ENCODE measurements around the gene GALNT2.

GALNT2 gene

GRCh38 chr1:230044729-230045128, 22.3 kb upstream of the GALNT2 start:
- TF ChIP-seq, protein P1, sequence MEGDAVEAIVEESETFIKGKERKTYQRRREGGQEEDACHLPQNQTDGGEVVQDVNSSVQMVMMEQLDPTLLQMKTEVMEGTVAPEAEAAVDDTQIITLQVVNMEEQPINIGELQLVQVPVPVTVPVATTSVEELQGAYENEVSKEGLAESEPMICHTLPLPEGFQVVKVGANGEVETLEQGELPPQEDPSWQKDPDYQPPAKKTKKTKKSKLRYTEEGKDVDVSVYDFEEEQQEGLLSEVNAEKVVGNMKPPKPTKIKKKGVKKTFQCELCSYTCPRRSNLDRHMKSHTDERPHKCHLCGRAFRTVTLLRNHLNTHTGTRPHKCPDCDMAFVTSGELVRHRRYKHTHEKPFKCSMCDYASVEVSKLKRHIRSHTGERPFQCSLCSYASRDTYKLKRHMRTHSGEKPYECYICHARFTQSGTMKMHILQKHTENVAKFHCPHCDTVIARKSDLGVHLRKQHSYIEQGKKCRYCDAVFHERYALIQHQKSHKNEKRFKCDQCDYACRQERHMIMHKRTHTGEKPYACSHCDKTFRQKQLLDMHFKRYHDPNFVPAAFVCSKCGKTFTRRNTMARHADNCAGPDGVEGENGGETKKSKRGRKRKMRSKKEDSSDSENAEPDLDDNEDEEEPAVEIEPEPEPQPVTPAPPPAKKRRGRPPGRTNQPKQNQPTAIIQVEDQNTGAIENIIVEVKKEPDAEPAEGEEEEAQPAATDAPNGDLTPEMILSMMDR (conservative IDR thresholded peaks at IDR 0.05), result no peak
- no peak overlapping the region for H3K27ac ChIP-seq

- no peak overlapping the region for H3K27ac ChIP-seq
- TF ChIP-seq, protein P1 (conservative IDR thresholded peaks at IDR 0.05), result no peak
These were observed 19.7 kb upstream of the GALNT2 start for GRCh38 chr1:230047114-230047865.

GRCh38 chr1:230048322-230048721, 18.7 kb upstream of the GALNT2 start:
- H3K27ac ChIP-seq, result no peak overlapping the region
- TF ChIP-seq, protein P1 (conservative IDR thresholded peaks at IDR 0.05), result no peak

DNA sequence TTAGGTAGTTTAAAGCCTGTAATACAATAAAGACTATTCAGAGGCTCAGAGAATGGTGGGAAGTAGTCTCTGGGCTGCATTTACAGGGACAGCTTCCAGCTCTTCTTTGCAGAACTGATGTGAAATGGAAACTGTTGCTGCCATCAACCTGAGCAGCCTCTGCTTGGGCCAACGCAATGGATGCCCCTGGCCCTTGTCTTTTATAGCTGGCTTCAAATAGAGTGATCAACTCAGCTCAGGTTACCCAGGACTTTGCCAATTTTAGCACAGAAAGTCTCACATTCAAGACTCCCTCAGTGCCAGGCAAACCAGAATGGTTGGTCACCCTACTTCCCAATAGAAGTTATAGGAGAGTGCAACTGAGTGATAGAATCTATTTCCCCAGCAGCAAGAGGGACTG, 18.1 kb upstream of the GALNT2 start:
- no peak overlapping the region for H3K27ac ChIP-seq
- TF ChIP-seq, protein P1 (conservative IDR thresholded peaks at IDR 0.05), result no peak

GRCh38 chr1:230049731-230050130, 17.3 kb upstream of the GALNT2 start:
- no peak overlapping the region for H3K27ac ChIP-seq
- TF ChIP-seq, protein P1 (conservative IDR thresholded peaks at IDR 0.05), result no peak

DNA sequence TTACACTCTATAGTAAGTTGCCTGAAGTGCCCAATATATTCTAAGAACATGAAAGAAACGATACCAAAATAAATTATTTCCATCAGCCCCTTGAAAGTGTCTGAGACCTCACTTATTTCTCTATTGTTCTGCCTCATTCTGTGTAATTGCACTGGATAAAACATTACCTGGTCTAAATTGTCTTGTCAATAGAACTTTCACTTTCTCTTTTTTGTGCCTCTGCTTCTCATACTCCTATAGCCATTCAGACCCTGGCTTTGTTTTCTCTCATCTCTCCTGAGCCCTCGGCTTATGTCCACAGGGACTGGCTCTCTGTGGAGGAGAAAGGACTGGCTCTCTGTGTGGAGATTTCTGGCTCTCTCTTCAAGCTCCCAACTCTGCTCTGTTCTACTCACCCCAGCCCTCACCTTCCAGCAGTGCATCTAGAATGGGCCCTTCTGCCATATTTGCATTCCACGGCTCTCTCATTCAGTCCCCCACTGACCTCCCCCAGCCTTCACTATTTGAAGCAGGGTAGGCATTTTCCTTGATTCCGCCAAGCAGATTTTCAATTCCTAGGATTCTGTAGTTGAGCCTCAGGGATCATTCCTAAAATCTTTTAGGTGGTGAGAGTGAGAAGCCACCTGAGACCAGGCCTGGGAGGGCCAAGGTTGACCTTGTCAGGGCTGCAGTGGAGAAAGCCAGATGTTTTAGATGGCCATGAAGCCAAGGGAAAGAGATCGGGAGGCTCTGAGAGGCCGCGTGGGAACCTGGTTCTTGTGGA, 15.9 kb upstream of the GALNT2 start:
- no peak overlapping the region for H3K27ac ChIP-seq
- TF ChIP-seq, protein P1 (conservative IDR thresholded peaks at IDR 0.05), result no peak

DNA sequence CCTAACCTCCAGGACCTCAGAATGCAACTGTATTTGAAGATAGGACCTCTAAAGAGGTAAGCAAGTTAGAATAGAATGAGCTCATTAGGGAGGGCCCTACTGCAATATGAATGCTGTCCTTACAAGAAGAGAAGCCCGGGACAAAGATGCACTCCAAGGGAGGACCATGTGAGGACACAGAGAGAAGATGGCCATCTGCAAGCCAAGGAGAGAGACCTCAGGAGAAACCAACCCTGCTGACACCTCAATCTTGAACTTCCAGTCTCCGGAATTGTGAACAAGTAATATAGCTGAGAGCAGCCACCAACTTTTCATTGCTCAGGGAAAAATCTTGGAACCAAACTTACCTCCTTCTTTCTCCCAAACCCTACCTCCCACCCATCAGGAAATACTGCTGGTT, 15.0 kb upstream of the GALNT2 start:
- TF ChIP-seq, protein P1 (conservative IDR thresholded peaks at IDR 0.05), result no peak
- no peak overlapping the region for H3K27ac ChIP-seq
